CD4-positive, alpha-beta memory T cell (primary cell): ENCODE measurements around the gene SEC61A2. TPM values are rescaled to one million over a fixed set of nuclear protein-coding genes. Genes with fewer than 3 reads are reported as not detected.

ENCODE experiments used
- CTCF ChIA-PET: fragments of 350-600 bp; sonication (Branson Sonifier 250); formaldehyde crosslinking; loops from one replicate; lab custom pipeline; 2021; ENCODE audit warnings: inconsistent platforms; ENCODE audit not compliant: partially characterized antibody; lab: Charles Lee
- POLR2A ChIA-PET: fragments of 350-600 bp; sonication (Branson Sonifier 250); formaldehyde crosslinking; loops from one replicate; lab custom pipeline; 2021; ENCODE audit not compliant: partially characterized antibody; lab: Charles Lee
- DNase-seq, 5 donors: peaks; one replicate each; pipeline versions ENCODE4 v3.0.0 to v3.0.0-alpha.2; 2020 to 2022; ENCODE audit warnings: mixed read lengths in 1 of 5
- H3K27ac ChIP-seq: one replicate; pipeline ENCODE4 v1.7.0; 2013; ENCODE audit warnings: low read depth, low read length
- H3K27me3 ChIP-seq: 2 replicates; pipeline ENCODE4 v1.7.0; 2013; ENCODE audit warnings: mild to moderate bottlenecking, low read length, moderate library complexity; ENCODE audit not compliant: insufficient read depth
- H3K36me3 ChIP-seq: 2 replicates; pipeline ENCODE4 v1.7.0; 2013; ENCODE audit warnings: mild to moderate bottlenecking, low read length, moderate library complexity; ENCODE audit not compliant: insufficient read depth
- H3K4me1 ChIP-seq: 2 replicates; pipeline ENCODE4 v1.7.0; 2013; ENCODE audit warnings: mild to moderate bottlenecking, low read length, moderate library complexity; ENCODE audit not compliant: insufficient read depth
- H3K4me3 ChIP-seq, 2 donors: one replicate each; pipeline ENCODE4 v1.7.0; 2013; ENCODE audit warnings: low read length in 2 of 2, mild to moderate bottlenecking in 1 of 2
- H3K9me3 ChIP-seq, 2 donors: one replicate each; pipeline ENCODE4 v1.7.0; 2013; ENCODE audit warnings: low read length in 2 of 2, control low read depth in 1 of 2; ENCODE audit not compliant: control insufficient read depth in 1 of 2
- H3K27ac Mint-ChIP-seq, 7 donors: one replicate each; pipeline ENCODE4 v1.8.0; 2020 to 2021; ENCODE audit warnings: mixed read lengths in 7 of 7, mild to moderate bottlenecking in 6 of 7, inconsistent platforms in 3 of 7, moderate library complexity in 3 of 7
- H3K27me3 Mint-ChIP-seq, 2 donors: one replicate each; pipeline ENCODE4 v1.8.0; 2020 to 2021; ENCODE audit warnings: mixed read lengths in 2 of 2
- H3K36me3 Mint-ChIP-seq, 2 donors: one replicate each; pipeline ENCODE4 v1.8.0; 2020 to 2021; ENCODE audit warnings: mixed read lengths in 2 of 2, inconsistent platforms in 1 of 2, mild to moderate bottlenecking in 1 of 2
- H3K4me1 Mint-ChIP-seq, 4 donors: one replicate each; pipeline ENCODE4 v1.8.0; 2020 to 2021; ENCODE audit warnings: mixed read lengths in 4 of 4, mild to moderate bottlenecking in 1 of 4
- H3K4me3 Mint-ChIP-seq, 8 donors: one replicate each; pipeline ENCODE4 v1.8.0; 2020 to 2021; ENCODE audit warnings: mixed read lengths in 8 of 8, mild to moderate bottlenecking in 7 of 8, moderate library complexity in 6 of 8, inconsistent platforms in 3 of 8
- H3K9me3 Mint-ChIP-seq, 8 donors: one replicate each; pipeline ENCODE4 v1.8.0; 2020 to 2021; ENCODE audit warnings: mixed read lengths in 8 of 8, mild to moderate bottlenecking in 5 of 8, inconsistent platforms in 3 of 8, moderate library complexity in 1 of 8
- intact Hi-C: fragments of 100-400 bp; cut with micrococcal nuclease; formaldehyde crosslinking; loops from one replicate; pipeline ENCODE4 v1.15.1; 2023
- polyA plus RNA-seq, 2 donors: library from polyadenylated mRNA; unstranded; fragments of 300-500 nt; fragmentation: Illumina TruSeq; gene quantifications; one replicate each; pipeline ENCODE4 v1.2.3, GENCODE V29; 2021
- total RNA-seq, 2 experiments: library from RNA; stranded (reverse); gene quantifications; one replicate each; pipeline ENCODE4 v1.2.3, GENCODE V29; 2021

Gene SEC61A2
- total and polyA plus RNA-seq, 4 experiments from 2014 or later = 1.0 to 13.4 (median 7.1) TPM

- no peak overlapping the region for H3K27ac ChIP-seq
- no peak for DNase-seq
- H3K27me3 ChIP-seq = no peaks in the 10 kb centered on the region
- H3K36me3 ChIP-seq = peaks cover 15% of the 10 kb centered on the region
- intact Hi-C loops = no loop called here
- peak overlapping the region in 1 of 8 donors; percentile 17 for H3K4me3 Mint-ChIP-seq
- H3K9me3 ChIP-seq = no peaks in the 10 kb centered on the region
- H3K27ac Mint-ChIP-seq = peak overlapping the region in 4 of 7 donors; percentile 5 to 82 (median 26)
- no peaks in the 10 kb centered on the region for H3K9me3 Mint-ChIP-seq
- H3K4me3 ChIP-seq = no peak overlapping the region
- POLR2A ChIA-PET = interaction anchor here (1.1 kb wide), 1 partner anchor 8 kb away, joined by 3 read pairs; the partner anchor contains the start of genes CDC123 and NUDT5
- CTCF ChIA-PET = no interaction called here
- H3K4me1 ChIP-seq = peaks cover under 1% of the 10 kb centered on the region
- H3K27me3 Mint-ChIP-seq = no peaks in the 10 kb centered on the region
- H3K36me3 Mint-ChIP-seq = peaks cover 32 to 49% of the 10 kb centered on the region in 2 donors
- peaks cover 20 to 49% (median 36%) of the 10 kb centered on the region in 4 donors for H3K4me1 Mint-ChIP-seq
These were observed 57.9 kb downstream of the SEC61A2 start for GRCh38 chr10:12187321-12187905.

GRCh38 chr10:12188656-12189055 lies 59.2 kb downstream of the SEC61A2 start:
- Mint-ChIP-seq H3K27ac (peak overlapping the region in 1 of 7 donors; percentile 22), H3K4me3 (no peak overlapping the region), H3K4me1 (peaks cover 23 to 59% (median 43%) of the 10 kb centered on the region in 4 donors), H3K27me3 (no peaks in the 10 kb centered on the region), H3K36me3 (peaks cover 27 to 47% of the 10 kb centered on the region in 2 donors), H3K9me3 (no peaks in the 10 kb centered on the region)
- no peak for DNase-seq
- CTCF ChIA-PET = interaction anchor here (1.8 kb wide), 1 partner anchor 26 kb away, joined by 7 read pairs; no protein-coding TSS in a partner anchor
- peaks cover 15% of the 10 kb centered on the region for H3K36me3 ChIP-seq
- H3K4me1 ChIP-seq = peaks cover 8% of the 10 kb centered on the region
- POLR2A ChIA-PET = no interaction called here
- intact Hi-C loops = no loop called here
- H3K27ac ChIP-seq = no peak overlapping the region
- no peaks in the 10 kb centered on the region for H3K27me3 ChIP-seq
- no peaks in the 10 kb centered on the region for H3K9me3 ChIP-seq
- no peak overlapping the region for H3K4me3 ChIP-seq

GRCh38 chr10:12189426-12189825 lies 59.9 kb downstream of the SEC61A2 start:
- Mint-ChIP-seq H3K27me3 (no peaks in the 10 kb centered on the region), H3K36me3 (peaks cover 27 to 49% of the 10 kb centered on the region in 2 donors), H3K4me3 (no peak overlapping the region), H3K4me1 (peaks cover 27 to 66% (median 48%) of the 10 kb centered on the region in 4 donors), H3K9me3 (no peaks in the 10 kb centered on the region), H3K27ac (no peak overlapping the region)
- no peak for DNase-seq
- no peaks in the 10 kb centered on the region for H3K27me3 ChIP-seq
- intact Hi-C loops = no loop called here
- no peak overlapping the region for H3K27ac ChIP-seq
- peaks cover 16% of the 10 kb centered on the region for H3K4me1 ChIP-seq
- ChIA-PET POLR2A (no interaction called here), CTCF (interaction anchor here (1.8 kb wide), 1 partner anchor 25 kb away, joined by 7 read pairs; no protein-coding TSS in a partner anchor)
- H3K9me3 ChIP-seq = no peaks in the 10 kb centered on the region
- peaks cover 15% of the 10 kb centered on the region for H3K36me3 ChIP-seq
- no peak overlapping the region for H3K4me3 ChIP-seq

- H3K36me3 Mint-ChIP-seq = peaks cover 16 to 50% of the 10 kb centered on the region in 2 donors
- no peaks in the 10 kb centered on the region for H3K9me3 Mint-ChIP-seq
- Histone ChIP-seq H3K36me3 (no peaks in the 10 kb centered on the region), H3K4me3 (no peak overlapping the region), H3K27me3 (no peaks in the 10 kb centered on the region), H3K4me1 (peaks cover 25% of the 10 kb centered on the region), H3K9me3 (no peaks in the 10 kb centered on the region), H3K27ac (no peak overlapping the region)
- DNase-seq = no peak
- intact Hi-C loops = no loop called here
- POLR2A ChIA-PET = interaction anchor here (1.5 kb wide), 1 partner anchor 11 kb away, joined by 4 read pairs; no protein-coding TSS in a partner anchor
- peaks cover 34 to 78% (median 55%) of the 10 kb centered on the region in 4 donors for H3K4me1 Mint-ChIP-seq
- H3K4me3 Mint-ChIP-seq = peak overlapping the region in 2 of 8 donors; percentile 32 to 36
- CTCF ChIA-PET = interaction anchor here (1.1 kb wide), 1 partner anchor 23 kb away, joined by 3 read pairs; no protein-coding TSS in a partner anchor
- no peaks in the 10 kb centered on the region for H3K27me3 Mint-ChIP-seq
- H3K27ac Mint-ChIP-seq = peak overlapping the region in 5 of 7 donors; percentile 41 to 88 (median 63)
These were observed 62.2 kb downstream of the SEC61A2 start for GRCh38 chr10:12191715-12192114.

- intact Hi-C loops = no loop called here
- peaks cover 34 to 73% (median 50%) of the 10 kb centered on the region in 4 donors for H3K4me1 Mint-ChIP-seq
- Histone ChIP-seq H3K27me3 (no peaks in the 10 kb centered on the region), H3K27ac (no peak overlapping the region), H3K9me3 (no peaks in the 10 kb centered on the region), H3K36me3 (no peaks in the 10 kb centered on the region), H3K4me3 (no peak overlapping the region), H3K4me1 (peaks cover 39% of the 10 kb centered on the region)
- H3K4me3 Mint-ChIP-seq = peak overlapping the region in 3 of 8 donors; percentile 28 to 68 (median 37)
- DNase-seq = no peak
- H3K9me3 Mint-ChIP-seq = no peaks in the 10 kb centered on the region
- H3K27me3 Mint-ChIP-seq = no peaks in the 10 kb centered on the region
- H3K36me3 Mint-ChIP-seq = peaks cover 7 to 38% of the 10 kb centered on the region in 2 donors
- peak overlapping the region in 1 of 7 donors; percentile 5 for H3K27ac Mint-ChIP-seq
- POLR2A ChIA-PET = interaction anchor here (0.9 kb wide), 2 partner anchors 12 to 14 kb away, joined by 3 to 4 read pairs; no protein-coding TSS in a partner anchor
- CTCF ChIA-PET = interaction anchor here (1.0 to 4.2 kb wide), 2 partner anchors 9 to 21 kb away, joined by 3 to 31 read pairs; no protein-coding TSS in a partner anchor
These were observed 63.7 kb downstream of the SEC61A2 start for GRCh38 chr10:12193193-12193592.

GRCh38 chr10:12194752-12195271 lies 65.3 kb downstream of the SEC61A2 start:
- ChIA-PET CTCF (interaction anchor here (0.9 to 4.2 kb wide), 6 partner anchors 13 to 905 kb away, joined by 4 to 31 read pairs (median 4); partner anchors contain the start of gene OPTN), POLR2A (interaction anchor here (0.5 to 2.4 kb wide), 9 partner anchors 10 to 395 kb away, joined by 3 to 40 read pairs (median 8); partner anchors contain the start of genes CAMK1D, DHTKD1 and UPF2)
- Histone ChIP-seq H3K27ac (peak overlapping the region; percentile 96), H3K4me1 (peaks cover 41% of the 10 kb centered on the region), H3K4me3 (peak overlapping the region; percentile 78 to 93), H3K27me3 (no peaks in the 10 kb centered on the region), H3K9me3 (no peaks in the 10 kb centered on the region), H3K36me3 (peaks cover 11% of the 10 kb centered on the region)
- H3K9me3 Mint-ChIP-seq = no peaks in the 10 kb centered on the region
- peak; percentile 13 to 42 (median 28) for DNase-seq
- peaks cover 17 to 46% of the 10 kb centered on the region in 2 donors for H3K36me3 Mint-ChIP-seq
- no peaks in the 10 kb centered on the region for H3K27me3 Mint-ChIP-seq
- intact Hi-C loops = loop anchor here (1.0 to 2.0 kb wide), 6 partner anchors 14 to 154 kb away; partner anchors contain the start of genes CAMK1D and DHTKD1
- H3K4me1 Mint-ChIP-seq = peaks cover 36 to 77% (median 59%) of the 10 kb centered on the region in 4 donors
- H3K4me3 Mint-ChIP-seq = peak overlapping the region; percentile 95 to 99 (median 98)
- H3K27ac Mint-ChIP-seq = peak overlapping the region; percentile 97 to 100 (median 99)
